ENCODE measurements around the gene SGCG.

Gene SGCG

GRCh38 chr13:23344931-23345595 is 164.3 kb downstream of the SGCG start:
- DNase-seq: no peak

DNA sequence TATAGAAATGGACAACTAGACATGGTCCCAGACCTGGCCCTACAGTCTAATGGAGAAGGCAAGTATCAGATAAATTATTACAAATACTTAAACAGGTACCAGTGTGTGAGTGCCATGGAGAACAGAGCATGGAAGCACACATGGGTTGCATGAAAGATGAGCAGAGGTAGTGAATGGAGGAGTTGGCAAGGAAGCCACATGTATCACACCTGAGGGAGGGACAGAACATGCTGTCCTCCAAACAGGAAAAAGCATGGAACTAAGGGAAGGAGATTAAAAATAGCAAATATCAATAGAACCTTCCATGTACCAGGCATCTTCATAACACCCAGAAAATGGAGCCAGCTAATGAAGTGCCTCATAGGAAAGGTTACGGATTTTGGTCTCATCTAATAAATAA is 166.8 kb downstream of the SGCG start:
- no peak for DNase-seq

GRCh38 chr13:23348262-23349127 is 167.7 kb downstream of the SGCG start:
- no peak for DNase-seq

GRCh38 chr13:23349161-23349897 is 168.6 kb downstream of the SGCG start:
- no peak for DNase-seq

DNA sequence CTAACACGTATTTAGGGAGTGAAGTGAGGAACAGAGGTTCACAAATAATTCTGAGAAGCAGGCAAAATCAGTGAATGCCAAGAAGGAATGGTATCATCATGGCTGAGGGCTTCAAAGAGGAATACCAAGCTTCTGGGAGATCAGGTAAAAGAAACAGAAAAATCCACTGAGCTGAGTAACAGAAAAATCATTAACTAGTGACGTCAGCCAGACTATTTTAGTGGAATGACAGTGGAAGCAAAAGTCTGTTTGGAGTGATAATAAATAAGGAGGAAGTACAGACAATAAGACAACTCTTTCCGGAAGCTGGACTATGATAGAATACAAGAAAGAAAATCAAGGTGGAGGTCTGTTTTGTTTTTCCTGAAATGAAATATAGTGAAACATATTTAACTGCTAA is 169.2 kb downstream of the SGCG start:
- DNase-seq: no peak

- no peak for DNase-seq
Observed at GRCh38 chr13:23352161-23352560, 171.4 kb downstream of the SGCG start.

GRCh38 chr13:23354520-23354919 is 173.7 kb downstream of the SGCG start:
- DNase-seq: no peak

DNA sequence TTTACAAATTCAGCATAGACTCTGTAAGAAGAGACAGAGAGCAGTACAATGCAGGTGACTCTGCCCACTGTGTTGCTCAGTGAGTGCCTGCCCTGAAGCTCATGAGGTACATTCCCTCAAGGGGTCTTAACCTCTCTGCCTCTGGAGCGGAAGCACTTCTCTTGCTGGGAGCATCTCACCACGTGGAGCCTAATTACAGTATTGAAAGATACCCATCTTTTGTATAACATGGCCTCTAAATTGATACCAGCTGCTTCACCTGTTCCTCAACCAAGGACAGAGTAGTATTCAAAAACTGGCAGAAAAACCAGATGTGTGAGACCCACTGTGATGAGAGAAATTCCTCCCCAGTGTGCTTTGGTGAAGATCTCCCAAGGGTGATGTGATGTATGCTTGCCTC is 175.6 kb downstream of the SGCG start:
- DNase-seq: no peak

- DNase-seq: no peak
Observed at GRCh38 chr13:23357349-23357748, 176.6 kb downstream of the SGCG start.

DNA sequence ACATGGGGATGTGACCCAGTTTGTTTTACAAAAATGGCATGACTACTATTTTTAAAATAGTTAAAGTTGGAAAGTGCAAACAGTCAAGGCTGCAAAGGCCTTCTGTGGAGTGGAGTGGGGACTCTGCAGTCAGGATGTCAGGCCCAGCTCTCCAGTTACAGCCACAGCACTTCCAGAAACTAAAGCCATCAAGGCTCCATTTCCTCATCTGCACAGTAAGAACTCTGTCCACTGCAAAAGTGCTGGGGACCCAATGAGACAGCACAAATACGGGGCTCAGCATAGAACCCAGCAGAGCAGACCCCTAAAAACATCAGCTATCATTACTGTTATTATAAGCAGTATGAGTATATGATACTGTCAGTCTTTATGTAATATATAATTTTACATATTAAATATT is 179.1 kb downstream of the SGCG start:
- DNase-seq: no peak

DNA sequence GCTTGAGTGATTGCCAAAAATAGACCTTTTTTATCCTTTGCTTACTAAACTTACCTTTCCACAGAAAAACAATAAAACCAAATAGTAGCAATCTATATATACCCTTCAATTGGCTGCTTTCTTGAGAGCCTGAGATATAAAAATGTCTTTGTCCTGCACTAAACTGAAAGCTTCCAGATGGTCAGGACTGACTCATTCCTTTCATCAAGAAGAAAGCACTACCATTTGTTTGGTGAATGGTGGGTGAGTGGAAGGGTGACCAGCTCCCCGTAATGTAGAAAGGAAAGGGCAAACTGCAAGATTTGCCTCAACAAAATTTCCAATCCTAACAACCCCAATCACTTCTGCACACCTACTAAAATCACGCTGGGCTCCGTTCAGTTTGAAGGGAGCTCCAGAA is 184.9 kb downstream of the SGCG start:
- no peak for DNase-seq

DNA sequence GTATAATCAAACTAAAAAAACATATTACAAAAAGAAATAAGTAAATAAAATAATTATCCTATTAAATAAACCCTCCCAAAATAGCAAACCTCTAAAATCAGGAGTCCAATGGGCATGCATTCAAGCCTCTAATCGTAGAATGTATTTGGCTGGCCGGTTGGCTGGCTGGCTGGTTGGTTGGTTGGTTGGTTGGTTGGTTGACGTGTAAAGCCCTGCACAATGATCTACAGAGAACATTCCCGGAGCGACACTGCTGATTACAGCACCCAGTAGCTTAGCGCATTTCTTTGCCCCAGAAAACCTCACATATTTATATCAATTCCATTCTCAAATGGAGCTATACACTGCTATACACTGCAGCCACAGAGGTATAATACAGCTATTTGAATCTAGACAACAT is 187.1 kb downstream of the SGCG start:
- no peak for DNase-seq

DNA sequence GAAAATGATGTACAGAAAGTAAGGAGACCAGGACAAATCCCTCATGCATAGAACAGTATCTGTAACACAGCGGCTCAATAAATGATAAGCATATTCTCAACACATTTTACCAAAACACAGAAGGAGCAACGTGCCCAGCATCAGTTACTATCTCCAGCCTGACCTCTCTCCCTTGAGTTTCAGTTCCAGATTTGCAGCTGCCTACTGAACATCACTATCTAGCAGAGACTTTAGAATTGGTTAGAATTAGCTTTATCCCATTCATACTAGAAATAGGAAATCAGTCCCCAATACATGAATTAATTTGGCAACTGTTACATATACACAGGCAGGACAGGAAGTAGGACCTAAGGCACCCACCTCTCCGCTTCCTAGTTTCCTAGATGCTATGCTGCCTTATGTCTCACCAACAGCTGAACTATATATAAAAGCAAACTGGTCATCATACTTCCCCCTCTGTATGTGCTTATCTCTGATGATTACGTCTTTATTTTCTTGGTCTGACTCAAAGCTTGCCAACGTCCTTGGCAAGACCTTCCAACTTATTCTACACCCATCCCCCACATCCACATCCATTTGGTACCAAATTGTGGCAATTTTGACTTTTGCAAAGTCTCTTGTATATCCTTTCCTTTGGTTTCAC is 191.6 kb downstream of the SGCG start:
- no peak for DNase-seq

All from stimulated activated CD4-positive, alpha-beta T cell treated with anti-CD3 and anti-CD28 coated beads, Interleukin-1b, Interleukin-23, amount 100 ng/mL, for 48 hours (primary cell).